ENCODE results near the gene ASB7.
"Not testable (repeated sequence)": the region's sequence is repeated elsewhere in the genome, so short reads cannot be mapped to it uniquely, and the experiment has no call there.

Gene ASB7

DNA sequence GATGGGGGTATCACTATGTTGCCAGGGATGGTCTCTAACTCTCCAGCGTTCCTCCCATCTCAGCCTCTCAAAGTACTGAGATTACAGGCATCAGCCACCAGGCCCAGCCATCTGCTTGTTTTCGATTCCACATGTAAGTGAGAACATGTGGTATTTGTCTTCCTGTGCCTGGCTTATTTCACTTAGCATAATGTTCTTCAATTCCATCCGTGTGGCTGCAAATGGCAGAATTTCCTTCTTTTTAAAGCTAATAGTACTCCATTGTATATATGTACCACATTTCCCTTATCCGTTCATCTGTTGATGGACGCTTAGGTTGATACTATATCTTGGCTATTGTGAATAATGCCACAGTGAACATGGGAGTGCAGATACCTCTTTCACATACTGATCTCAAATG, 70.6 kb downstream of the ASB7 start:
- no peak for TF ChIP-seq ZNF274 (IDR thresholded peaks at IDR 0.05; ENCODE audit: low read depth, low read length)
- H3K4me3 ChIP-seq (ENCODE audit: low read length), result no peak overlapping the region

DNA sequence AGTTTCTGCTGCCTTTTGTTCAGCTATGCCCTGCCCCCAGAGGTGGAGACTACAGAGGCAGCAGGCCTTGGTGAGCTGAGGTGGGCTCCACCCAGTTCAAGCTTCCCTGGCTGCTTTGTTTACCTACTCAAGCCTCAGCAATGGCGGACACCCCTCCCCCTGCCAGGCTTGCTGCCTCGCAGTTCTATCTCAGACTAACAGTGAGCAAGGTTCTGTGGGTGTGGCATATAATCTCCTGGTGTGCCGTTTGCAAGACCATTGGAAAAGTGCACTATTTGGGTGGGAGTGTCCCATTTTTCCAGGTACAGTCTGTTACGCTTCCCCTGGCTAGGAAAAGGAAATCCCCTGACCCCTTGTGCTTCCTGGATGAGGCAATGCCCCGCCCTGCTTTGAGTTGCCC, 76.8 kb downstream of the ASB7 start:
- H3K4me3 ChIP-seq (ENCODE audit: low read length), result not testable (repeated sequence)

- H3K4me3 ChIP-seq (ENCODE audit: low read length), result no peak overlapping the region
- no peak for TF ChIP-seq ZNF274 (IDR thresholded peaks at IDR 0.05; ENCODE audit: low read depth, low read length)
These were observed 78.3 kb downstream of the ASB7 start for GRCh38 chr15:100680726-100681125.

DNA sequence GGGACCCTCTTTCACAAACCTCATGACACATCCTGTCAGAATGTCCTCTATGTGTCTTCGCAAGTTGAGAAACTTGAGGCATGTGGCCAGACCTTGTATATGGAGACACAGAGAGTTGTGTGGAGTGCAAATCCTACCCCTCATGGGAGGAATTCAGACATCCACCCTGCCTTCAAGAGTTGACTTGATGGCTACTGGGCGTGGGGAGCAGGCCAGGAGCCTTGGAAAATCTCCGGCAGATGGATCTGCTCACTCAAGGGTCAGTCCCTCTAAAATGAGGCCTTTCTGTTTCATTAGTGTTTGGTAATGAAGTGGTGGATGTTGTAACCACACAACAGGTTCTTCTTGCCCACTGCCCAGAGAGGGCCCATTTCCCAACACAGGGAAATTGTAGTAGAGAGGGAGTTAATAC, 79.0 kb downstream of the ASB7 start:
- no peak overlapping the region for H3K4me3 ChIP-seq (ENCODE audit: low read length)
- TF ChIP-seq ZNF274 (IDR thresholded peaks at IDR 0.05; ENCODE audit: low read depth, low read length), result no peak

GRCh38 chr15:100682468-100682867, 80.1 kb downstream of the ASB7 start:
- no peak overlapping the region for H3K4me3 ChIP-seq (ENCODE audit: low read length)

DNA sequence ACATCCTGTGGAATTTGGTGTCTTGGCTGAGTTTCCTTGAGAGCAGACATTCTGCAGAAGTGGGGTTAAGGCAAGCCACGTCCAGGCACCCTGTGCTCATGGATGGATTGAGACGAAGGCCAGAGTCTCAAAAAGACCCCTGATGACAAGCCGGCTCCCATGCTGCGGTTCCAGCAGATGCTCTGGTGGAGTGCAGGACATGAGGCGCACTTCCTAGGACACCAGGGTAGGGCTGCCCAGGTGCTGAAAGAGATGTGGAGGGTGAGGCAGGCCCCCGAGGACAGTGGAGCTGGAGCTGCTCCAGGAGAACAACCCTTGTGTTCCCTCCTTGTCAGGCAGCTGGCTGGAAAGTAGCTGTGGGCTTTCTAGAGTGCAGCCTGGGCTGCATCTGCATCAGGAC, 81.0 kb downstream of the ASB7 start:
- no peak for TF ChIP-seq ZNF274 (IDR thresholded peaks at IDR 0.05; ENCODE audit: low read depth, low read length)
- no peak overlapping the region for H3K4me3 ChIP-seq (ENCODE audit: low read length)

More at GRCh38 chr15:100682468-100682867, 80.1 kb downstream of the ASB7 start:
- TF ChIP-seq ZNF274 (IDR thresholded peaks at IDR 0.05; ENCODE audit: low read depth, low read length), result no peak

- TF ChIP-seq ZNF274 (IDR thresholded peaks at IDR 0.05; ENCODE audit: low read depth, low read length), result no peak
- H3K4me3 ChIP-seq (ENCODE audit: low read length), result no peak overlapping the region
These were observed 82.2 kb downstream of the ASB7 start for GRCh38 chr15:100684591-100684990.

DNA sequence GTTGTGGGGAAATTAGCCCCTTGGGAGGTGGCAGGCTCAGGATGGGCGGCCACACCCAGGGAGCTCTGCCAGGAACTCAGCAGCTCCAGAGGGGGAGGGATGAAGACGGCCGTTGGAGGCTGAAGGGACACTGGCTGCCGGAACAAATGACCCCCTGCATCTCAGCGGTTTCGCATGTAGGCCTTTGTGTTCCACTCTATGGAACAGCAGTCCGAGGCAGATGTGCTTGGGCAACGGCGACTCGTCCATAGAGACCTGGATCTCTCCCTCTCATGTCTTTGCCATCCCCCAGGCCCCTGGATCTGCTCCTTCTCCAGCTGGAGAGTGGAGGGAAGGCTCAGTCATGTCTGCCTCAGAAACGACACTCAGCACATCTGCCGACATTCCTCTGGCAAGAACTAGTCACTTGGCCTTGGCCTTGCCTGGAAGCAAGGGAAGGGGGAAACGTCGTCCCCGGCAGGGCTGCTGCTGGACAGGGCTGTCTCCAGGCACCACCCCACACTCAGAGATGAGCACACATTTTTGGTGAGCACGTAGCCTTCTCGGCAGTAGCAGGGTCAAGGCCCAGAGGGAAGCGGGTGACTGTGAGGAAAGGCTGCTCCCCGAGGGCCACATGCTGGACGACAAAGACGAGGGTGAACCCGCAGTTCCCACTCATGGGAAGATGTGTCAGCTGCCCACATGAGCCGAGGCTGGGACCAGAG, 83.8 kb downstream of the ASB7 start:
- H3K4me3 ChIP-seq (ENCODE audit: low read length), result no peak overlapping the region
- no peak for TF ChIP-seq ZNF274 (IDR thresholded peaks at IDR 0.05; ENCODE audit: low read depth, low read length)

DNA sequence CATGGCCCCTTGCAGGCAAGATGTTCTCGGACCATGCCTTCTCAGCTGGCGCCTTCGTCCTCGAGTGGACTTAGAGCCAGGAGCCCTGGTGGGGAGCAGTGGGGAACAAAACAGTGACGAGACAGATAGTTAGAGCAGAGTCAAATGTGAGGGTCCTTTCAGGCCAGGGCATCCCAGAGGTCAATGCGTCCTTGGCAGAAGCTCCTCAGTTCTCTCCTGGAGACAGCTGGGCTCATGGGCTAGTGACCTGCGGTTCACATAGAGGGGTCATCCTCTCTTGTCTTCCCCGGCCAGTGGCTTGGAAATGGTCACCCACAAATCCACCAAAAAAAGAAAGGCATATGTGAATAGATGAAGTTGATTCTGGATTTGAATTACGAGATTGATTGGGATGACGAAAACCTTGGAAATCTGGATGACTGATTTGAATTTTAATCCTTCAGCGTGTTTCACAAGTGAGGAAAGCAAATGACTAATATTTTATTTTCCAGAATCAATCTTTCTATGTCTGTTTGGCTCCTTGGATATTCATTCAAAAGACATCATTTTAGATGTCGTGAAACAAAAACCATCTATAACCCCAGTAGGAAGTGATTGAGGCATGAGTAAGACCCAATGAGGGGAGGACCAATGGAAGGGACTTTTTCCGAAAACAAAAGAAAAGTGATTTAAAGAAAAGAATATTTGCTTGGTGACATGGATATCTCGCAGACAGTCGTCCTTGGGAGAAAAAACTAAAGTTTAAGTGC, 84.5 kb downstream of the ASB7 start:
- H3K4me3 ChIP-seq (ENCODE audit: low read length), result no peak overlapping the region
- no peak for TF ChIP-seq ZNF274 (IDR thresholded peaks at IDR 0.05; ENCODE audit: low read depth, low read length)

GRCh38 chr15:100687582-100688141, 85.3 kb downstream of the ASB7 start:
- H3K4me3 ChIP-seq (ENCODE audit: low read length), result no peak overlapping the region
- no peak for TF ChIP-seq ZNF274 (IDR thresholded peaks at IDR 0.05; ENCODE audit: low read depth, low read length)

DNA sequence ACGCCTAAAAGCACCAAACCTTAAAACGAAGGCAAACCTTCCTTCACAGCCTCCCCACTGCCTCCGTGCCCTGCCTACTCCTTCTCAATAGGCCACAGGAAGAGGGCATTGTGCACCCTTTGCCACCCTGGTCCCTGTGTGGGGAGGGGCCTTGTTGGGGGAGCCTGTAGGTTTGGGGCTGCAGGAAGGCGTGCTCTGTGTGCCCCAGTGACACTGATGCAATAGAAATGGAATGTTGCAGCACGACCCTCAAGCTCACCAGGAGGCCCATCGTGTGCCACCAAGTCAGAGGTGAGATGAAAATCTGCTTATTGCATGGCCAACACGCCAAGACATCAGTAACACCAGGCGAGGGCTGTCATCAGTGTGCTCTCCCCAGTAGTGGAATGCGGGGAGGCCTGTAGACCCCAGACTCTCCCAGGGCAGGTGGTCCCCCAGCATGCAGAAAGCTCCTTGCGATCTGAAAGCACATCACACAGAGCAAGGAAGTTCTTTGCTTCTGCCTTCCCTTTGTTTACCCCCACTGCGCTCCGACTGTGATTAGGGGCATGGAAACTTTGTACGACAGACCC, 86.2 kb downstream of the ASB7 start:
- TF ChIP-seq ZNF274 (IDR thresholded peaks at IDR 0.05; ENCODE audit: low read depth, low read length), result no peak
- no peak overlapping the region for H3K4me3 ChIP-seq (ENCODE audit: low read length)

- no peak overlapping the region for H3K4me3 ChIP-seq (ENCODE audit: low read length)
- TF ChIP-seq ZNF274 (IDR thresholded peaks at IDR 0.05; ENCODE audit: low read depth, low read length), result no peak
These were observed 86.9 kb downstream of the ASB7 start for GRCh38 chr15:100689131-100689899.

GRCh38 chr15:100690032-100690794, 87.8 kb downstream of the ASB7 start:
- H3K4me3 ChIP-seq (ENCODE audit: low read length), result no peak overlapping the region
- TF ChIP-seq ZNF274 (IDR thresholded peaks at IDR 0.05; ENCODE audit: low read depth, low read length), result no peak

All from GM08714 (cell line).